Measurements from ENCODE around the gene TMEM181. TPM values are rescaled to one million over a fixed set of nuclear protein-coding genes. Genes with fewer than 3 reads are reported as not detected.
"Not testable (repeated sequence)": the region's sequence is repeated elsewhere in the genome, so short reads cannot be mapped to it uniquely, and the experiment has no call there.

The TMEM181 gene
- total RNA-seq, 1 donor from 2014 or later, result 46.6 TPM

DNA sequence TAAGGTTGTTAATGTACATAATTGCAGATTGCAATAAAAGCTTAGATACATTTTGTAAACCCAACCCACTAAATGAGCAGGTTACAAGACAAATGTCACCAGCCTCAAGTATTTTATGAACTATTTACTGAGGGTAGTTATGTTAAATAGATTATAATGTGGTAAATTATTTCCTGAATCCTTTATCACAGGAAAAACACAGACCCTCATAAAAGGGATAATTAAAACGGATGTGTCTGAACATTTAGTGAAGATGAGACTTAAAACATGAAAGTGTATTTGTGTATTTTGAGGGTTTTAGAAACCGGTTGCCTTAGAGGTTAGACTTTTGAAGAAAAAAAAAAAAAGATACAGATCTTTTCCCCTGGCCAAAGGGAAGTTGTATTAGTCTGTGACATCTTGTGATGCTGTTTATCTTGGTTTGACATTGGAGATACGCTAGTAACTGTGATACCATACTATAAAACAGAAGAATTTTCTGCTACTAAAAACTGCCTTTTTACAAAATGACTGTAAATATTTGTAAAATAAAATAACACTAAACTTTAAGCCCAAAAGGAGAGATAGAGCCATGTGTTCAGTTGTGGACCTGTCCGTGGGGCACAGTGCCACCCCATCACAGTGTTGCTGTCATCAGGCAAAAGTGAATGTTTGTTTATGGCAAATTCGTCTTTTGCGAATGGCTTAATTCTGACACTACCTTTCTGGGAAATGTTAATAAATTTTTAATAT, 75.0 kb downstream of the TMEM181 start:
- DNase-seq (ENCODE audit: extremely low read depth, low read depth, low spot score), result no peak

GRCh38 chr6:158635427-158636073, 75.7 kb downstream of the TMEM181 start:
- DNase-seq (ENCODE audit: extremely low read depth, low read depth, low spot score), result no peak

GRCh38 chr6:158636778-158637177, 76.9 kb downstream of the TMEM181 start:
- DNase-seq (ENCODE audit: extremely low read depth, low read depth, low spot score), result no peak

GRCh38 chr6:158638324-158638854, 78.5 kb downstream of the TMEM181 start:
- DNase-seq (ENCODE audit: extremely low read depth, low read depth, low spot score), result no peak

DNA sequence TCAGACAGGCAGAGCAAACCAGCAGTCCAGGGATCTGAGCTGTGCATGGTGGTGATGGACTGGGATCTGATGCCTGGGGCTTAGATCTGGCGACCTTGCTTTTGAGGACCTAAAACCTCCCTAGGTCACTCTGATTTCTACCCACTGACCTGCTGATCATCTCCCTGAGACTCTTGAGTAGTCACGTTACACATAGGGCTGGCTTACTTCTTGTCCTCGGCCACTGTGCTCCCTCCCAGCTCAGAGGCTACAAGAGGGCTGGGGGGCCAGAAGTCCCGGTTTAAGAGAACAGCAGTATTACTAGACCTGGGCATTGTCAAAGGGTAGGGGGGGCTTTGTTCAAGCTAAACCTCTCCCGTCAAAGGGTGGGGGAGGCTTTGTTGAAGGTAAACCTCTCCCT, 79.2 kb downstream of the TMEM181 start:
- DNase-seq (ENCODE audit: extremely low read depth, low read depth, low spot score), result no peak

- DNase-seq (ENCODE audit: extremely low read depth, low read depth, low spot score), result no peak
These were observed 80.6 kb downstream of the TMEM181 start for GRCh38 chr6:158640519-158640918.

DNA sequence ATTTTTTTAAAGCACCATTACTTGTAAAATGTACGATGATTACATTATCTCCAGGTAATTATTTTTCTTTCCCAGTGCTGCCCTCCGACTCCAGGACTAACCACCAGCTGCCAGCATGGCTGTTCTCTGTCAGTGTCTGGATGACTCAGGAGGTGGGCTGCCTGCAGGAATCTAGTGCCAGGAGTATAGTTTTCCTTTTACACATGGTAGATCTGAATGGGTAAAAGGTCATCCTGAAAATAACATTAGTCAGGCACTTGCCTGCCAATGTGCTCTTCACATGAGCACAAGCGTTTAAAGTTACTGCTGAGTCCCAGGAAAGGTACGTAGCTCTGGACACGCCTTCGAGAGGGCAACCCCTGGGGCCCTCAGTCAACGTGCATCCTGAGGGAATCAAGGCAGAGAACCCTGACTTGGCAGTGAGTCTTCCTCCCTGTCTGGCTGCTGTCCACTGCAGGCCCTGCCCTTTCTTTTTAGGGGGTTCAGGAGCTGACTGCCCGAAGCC, 82.3 kb downstream of the TMEM181 start:
- no peak for DNase-seq (ENCODE audit: extremely low read depth, low read depth, low spot score)

GRCh38 chr6:158643836-158644230, 83.9 kb downstream of the TMEM181 start:
- no peak for DNase-seq (ENCODE audit: extremely low read depth, low read depth, low spot score)

GRCh38 chr6:158644231-158645063, 84.6 kb downstream of the TMEM181 start, which contains the start of gene DYNLT1:
TSS of gene DYNLT1 (minus strand) at chr6:158644743. CDS start at chr6:158644708, 35 bp downstream.
- no peak for DNase-seq (ENCODE audit: extremely low read depth, low read depth, low spot score)

DNA sequence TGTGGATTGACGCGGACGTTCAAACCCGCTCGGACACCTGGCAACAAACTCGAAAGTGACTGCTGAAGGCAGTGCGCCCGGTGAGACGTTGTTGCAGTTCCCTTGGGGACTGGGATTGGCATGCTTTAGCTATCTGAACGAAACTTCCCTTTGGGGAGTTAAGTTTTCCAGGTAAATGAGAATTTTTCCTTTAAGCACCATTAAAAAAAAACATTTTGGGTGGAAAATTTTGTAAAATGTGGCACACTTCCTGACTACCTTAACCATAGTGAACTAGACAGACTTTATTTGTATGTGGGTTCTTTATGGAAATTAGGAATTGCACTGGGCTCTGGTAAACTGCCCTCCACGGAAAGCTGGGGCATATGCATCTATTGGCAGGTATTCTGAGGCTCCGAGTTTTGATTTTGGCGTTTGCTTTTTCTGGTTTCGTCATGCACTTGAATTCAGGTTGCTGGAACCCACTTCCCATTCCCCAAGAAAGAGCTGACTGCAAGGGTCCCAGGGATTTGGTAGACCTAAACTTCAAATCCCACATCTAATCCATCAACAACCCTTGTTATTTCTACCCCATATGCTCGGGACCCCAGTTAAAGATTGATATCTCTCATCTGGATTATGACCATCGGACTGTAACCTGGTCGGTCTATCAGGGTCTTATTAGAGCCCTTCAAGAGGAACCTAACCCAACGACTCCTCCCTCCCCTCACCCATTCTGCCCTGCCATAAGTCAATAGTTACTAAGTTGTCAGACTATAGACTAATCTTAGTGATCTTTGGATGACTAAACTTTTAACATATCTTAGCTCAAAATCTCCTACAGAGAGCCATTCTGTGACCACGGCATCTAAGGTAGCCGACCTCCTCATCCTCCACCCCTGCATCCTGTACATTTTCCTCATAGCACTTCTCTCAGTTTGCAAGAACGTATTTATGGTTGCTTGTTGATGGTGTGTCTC, 85.5 kb downstream of the TMEM181 start:
- no peak for DNase-seq (ENCODE audit: extremely low read depth, low read depth, low spot score)

DNA sequence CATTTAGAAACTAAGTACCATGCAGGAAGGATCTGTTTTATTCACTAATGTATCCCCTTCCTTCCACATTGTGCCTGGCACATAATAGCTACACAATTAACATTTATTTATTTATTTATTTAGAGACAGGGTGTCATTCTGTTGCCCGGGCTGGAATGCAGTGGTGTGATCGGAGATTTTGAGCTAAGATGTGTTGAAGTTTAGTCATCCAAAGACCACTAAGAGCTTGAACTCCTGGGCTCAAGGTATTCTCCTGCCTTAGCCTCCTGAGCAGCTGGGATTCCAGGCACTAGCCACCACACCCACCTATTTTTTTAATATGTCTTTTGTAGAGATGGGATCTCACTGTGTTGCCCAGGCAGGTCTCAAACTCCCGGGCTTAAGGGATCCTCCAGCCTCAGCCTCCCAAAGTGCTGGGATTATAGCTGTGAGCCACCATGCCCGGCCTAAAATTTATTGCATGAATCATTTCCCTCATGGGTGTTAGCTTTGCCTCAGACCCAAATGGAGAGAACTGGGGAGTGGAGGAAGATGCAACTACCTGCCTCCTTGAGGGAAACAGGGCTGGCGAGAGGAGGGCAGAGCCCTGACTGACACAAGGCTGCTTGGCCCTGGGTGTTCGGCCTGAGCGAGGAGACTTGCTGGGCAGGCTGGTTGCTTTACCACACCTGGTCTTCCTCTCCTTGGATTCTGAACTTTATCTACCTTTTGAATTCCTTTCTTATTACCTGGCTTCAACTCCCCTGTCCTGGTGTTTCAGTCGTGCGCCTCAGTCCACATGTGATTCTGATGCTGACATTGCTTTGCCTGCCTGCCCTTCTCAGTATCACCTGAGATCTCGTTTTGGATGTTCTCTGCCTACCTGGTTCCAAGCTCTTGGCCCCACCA, 86.4 kb downstream of the TMEM181 start:
- no peak for DNase-seq (ENCODE audit: extremely low read depth, low read depth, low spot score)

GRCh38 chr6:158647501-158647900, 87.6 kb downstream of the TMEM181 start:
- no peak for DNase-seq (ENCODE audit: extremely low read depth, low read depth, low spot score)

DNA sequence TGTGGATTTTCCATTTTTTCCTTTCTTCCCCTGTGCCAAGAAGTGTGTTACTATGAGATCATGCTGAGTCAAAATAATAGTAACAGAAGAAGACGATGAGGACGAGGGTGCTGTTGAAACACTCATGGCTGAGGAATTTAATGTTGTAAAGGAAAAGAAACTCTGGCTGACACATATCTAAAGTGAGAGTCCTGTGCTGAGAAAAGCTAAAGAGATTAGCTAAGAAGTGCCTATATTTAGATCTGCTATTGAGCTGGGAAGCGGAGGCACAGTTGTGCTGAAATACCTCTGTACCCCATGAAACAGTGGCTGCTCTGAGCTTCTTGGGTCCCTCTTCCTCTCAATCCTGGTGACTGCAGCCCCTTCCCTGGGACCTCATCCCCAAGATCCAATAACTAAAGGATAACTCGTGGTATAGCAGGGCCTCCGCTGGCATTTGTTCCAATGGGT, 88.8 kb downstream of the TMEM181 start:
- DNase-seq (ENCODE audit: extremely low read depth, low read depth, low spot score), result no peak

DNA sequence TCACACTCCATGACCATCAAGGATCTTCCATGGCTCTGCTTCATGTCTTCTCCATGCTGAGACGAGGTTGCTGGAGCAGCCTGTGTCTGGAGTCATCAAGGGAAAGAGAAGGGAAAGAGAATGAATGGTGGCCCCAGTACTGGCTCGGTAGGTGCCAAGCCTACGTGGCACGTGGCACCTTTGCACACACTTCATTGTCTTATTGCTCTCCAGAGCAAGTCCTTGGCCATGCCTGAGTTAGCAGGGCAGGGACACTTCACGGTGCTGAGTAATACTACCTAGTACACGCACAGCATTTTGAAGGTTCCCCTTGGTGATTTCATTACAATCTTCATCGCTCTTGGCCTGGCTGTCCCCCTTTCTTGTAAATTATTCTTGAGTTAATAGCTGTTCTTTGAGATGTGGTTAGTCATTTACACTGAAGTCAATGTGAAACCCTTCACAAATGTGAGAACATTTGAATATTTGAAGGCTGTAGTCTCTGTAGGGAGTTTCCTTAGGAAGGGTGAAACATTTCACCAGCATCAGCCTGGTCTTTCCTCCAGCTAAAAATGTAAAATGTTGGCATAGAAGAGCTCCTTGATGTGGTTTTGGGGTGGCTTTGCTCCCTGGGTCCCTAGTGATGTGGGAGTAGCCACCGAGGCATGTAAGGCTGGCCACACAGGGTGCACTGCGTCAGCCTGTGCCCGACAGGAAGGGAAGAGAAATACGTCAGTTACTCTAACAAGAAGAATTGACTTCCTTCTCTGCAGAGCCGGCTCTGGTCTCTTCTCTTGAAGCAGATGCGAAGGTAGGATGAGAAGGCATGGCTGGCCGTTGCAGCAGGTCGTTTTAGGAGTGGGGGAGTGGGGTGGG, 89.6 kb downstream of the TMEM181 start, which contains the start of gene SYTL3:
SYTL3 (plus strand) TSS at position 766 of the 855 bp plus-strand sequence. CDS start 13,215 bp downstream, outside the sequence.
- no peak for DNase-seq (ENCODE audit: extremely low read depth, low read depth, low spot score)

GRCh38 chr6:158651981-158652737, 92.3 kb downstream of the TMEM181 start:
- not testable (repeated sequence) for DNase-seq (ENCODE audit: extremely low read depth, low read depth, low spot score)

DNA sequence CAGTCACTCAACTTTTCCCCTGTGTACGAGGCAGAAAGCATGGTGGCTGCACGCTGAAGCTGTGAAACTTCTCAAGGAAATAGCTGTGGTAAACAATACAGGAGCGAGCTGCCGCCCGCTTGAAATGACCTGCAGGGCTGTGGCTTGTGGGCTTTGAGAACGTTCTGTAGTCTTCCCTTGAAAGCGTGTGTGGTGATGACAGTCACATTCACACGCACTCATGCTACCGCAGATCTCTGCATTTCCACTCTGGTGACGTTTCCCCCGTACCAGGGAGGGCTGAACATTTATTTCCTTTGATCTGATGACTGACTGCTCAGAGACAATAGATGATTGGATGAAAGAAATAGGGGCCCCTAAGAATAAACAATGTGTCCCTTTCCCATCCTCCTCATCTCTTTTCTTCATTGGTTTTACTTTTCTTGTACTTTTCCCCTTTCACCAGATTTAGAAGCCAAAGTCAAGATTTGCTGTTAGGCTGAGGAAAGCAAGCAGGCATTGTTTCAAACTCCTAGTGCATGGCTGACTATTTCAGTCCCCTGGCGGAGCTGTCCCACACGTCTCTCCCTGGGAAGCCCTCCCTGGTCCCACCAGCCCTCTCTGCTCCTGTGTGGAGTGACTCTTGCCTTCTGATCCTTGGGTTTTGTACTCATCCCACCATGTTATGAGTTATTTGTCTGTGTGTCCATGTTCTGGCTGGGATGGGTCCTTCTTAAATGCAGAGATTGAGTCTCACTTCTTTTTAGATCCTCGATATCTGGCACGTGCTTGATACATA, 93.9 kb downstream of the TMEM181 start:
- DNase-seq (ENCODE audit: extremely low read depth, low read depth, low spot score), result no peak
